ENCODE data around the gene EGR2. TPM values are rescaled to one million over a fixed set of nuclear protein-coding genes. Genes with fewer than 3 reads are reported as not detected.
A peak's percentile ranks its signal among the peaks of the same experiment; 100 is the strongest.

The EGR2 gene
- total RNA-seq, 1 experiment from 2014 or later: 5.6 TPM

GRCh38 chr10:62818426-62819011, 2.4 kb upstream of the EGR2 start:
- no peak for DNase-seq (ENCODE audit: low spot score)

GRCh38 chr10:62817766-62818425, 1.7 kb upstream of the EGR2 start:
- DNase-seq (ENCODE audit: low spot score): peak; percentile 83

GRCh38 chr10:62817121-62817765, 1.1 kb upstream of the EGR2 start:
- peak; percentile 41 for DNase-seq (ENCODE audit: low spot score)

- DNase-seq (ENCODE audit: low spot score): no peak
These were observed 163 bp downstream of the EGR2 start for GRCh38 chr10:62816076-62816330.

GRCh38 chr10:62815381-62816075, 638 bp downstream of the EGR2 start:
- no peak for DNase-seq (ENCODE audit: low spot score)

- no peak for DNase-seq (ENCODE audit: low spot score)
These were observed 1.3 kb downstream of the EGR2 start for GRCh38 chr10:62814756-62815380.

GRCh38 chr10:62813981-62814380, 2.2 kb downstream of the EGR2 start:
- no peak for DNase-seq (ENCODE audit: low spot score)

GRCh38 chr10:62813453-62813852, 2.7 kb downstream of the EGR2 start:
- DNase-seq (ENCODE audit: low spot score): no peak

GRCh38 chr10:62812672-62813439, 3.3 kb downstream of the EGR2 start:
- no peak for DNase-seq (ENCODE audit: low spot score)

- no peak for DNase-seq (ENCODE audit: low spot score)
These were observed 4.8 kb downstream of the EGR2 start for GRCh38 chr10:62811159-62811875.

- DNase-seq (ENCODE audit: low spot score): no peak
These were observed 5.8 kb downstream of the EGR2 start for GRCh38 chr10:62810156-62810902.

- DNase-seq (ENCODE audit: low spot score): peak; percentile 8
These were observed 9.9 kb downstream of the EGR2 start for GRCh38 chr10:62806251-62806650.

GRCh38 chr10:62805231-62806099, 10.7 kb downstream of the EGR2 start:
- peak; percentile 47 for DNase-seq (ENCODE audit: low spot score)

GRCh38 chr10:62804356-62805230, 11.6 kb downstream of the EGR2 start, which contains the start of gene ADO:
Gene ADO (plus strand): TSS chr10:62804720. CDS start chr10:62805060, 340 bp downstream.
- peak; percentile 84 for DNase-seq (ENCODE audit: low spot score)

- DNase-seq (ENCODE audit: low spot score): no peak
These were observed 12.3 kb downstream of the EGR2 start for GRCh38 chr10:62803724-62804355.

GRCh38 chr10:62801871-62802270, 14.3 kb downstream of the EGR2 start:
- no peak for DNase-seq (ENCODE audit: low spot score)

GRCh38 chr10:62796896-62797295, 19.3 kb downstream of the EGR2 start:
- DNase-seq (ENCODE audit: low spot score): no peak
